ENCODE data around the gene OR8I2.
"Not testable (repeated sequence)": the region's sequence is repeated elsewhere in the genome, so short reads cannot be mapped to it uniquely, and the experiment has no call there.

The OR8I2 gene

DNA sequence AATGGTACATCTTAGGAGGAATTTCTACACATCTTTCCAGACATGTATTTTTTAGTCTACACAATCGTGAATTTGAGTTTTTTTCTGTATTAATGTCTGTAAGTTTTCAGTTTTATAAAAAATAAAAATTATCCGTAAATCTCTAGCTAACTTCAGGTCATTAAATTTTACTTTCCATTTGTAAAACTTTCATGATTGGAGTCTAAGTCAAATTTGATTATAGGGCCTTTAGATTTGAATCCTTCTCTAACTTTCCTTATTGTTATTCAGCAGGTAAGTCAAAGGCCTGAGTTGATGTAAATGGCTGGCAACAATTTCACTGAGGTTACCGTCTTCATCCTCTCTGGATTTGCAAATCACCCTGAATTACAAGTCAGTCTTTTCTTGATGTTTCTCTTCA lies at the start of gene OR8I2:
OR8I2 (plus strand) TSS at position 301 of the 400 bp plus-strand sequence; CDS start at position 301, 0 bp downstream.
- no peak for DNase-seq

DNA sequence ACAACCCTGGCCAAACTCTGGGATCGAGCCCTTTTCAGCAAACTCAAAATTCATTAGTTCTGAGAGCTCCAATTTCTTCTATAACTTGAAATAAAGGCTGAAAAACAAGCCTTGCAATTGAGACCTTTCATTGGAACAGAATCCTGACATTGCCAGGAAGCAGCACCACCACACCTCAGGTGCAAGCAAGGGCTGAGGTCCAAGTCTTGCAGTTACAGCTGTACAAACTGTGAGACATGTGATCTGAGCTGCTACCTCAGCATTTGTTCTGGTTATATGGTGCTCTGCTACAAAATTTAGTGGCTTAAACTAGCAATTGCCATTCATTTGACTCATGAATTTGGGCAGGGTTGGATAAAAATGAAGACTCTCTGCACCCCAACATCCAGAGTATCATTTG lies 47.6 kb upstream of the OR8I2 start:
- no peak for DNase-seq

DNA sequence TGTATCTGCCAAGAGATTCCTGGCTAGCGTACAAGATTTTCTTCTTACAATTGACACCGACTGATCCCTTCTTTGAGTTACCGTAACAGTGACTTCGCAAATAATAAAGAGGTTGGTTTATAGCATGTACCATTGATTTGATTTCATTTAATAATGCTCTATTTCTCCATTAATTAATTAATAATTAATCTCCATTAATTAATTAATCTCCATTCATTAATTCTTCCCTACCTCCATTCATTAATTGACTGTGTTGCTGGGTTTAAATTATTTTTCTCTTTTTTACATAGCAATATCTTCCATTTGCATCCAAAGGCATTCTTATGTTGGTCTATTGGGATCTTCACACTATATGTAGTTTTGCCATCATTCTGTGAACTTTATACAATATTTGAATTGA lies 44.6 kb upstream of the OR8I2 start:
- DNase-seq: no peak

DNA sequence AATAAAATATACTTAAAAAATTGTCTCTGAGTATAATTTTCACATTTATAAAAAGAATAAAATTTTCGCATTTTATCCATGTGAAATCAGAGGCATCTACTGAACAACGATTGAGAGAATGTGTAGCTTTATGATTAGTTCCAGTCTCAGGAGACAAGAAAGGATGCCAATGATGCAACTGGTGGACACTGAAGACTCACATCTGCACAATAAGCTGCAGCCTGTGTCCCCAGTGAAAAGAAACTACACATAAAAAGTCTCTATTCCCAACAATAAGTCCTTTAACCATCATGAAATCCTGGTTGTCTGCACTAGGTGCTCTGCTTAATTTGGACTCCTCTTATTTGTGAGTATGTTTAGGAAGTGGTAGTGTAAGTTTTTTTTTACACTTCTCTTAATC lies 43.6 kb upstream of the OR8I2 start:
- DNase-seq: no peak

DNA sequence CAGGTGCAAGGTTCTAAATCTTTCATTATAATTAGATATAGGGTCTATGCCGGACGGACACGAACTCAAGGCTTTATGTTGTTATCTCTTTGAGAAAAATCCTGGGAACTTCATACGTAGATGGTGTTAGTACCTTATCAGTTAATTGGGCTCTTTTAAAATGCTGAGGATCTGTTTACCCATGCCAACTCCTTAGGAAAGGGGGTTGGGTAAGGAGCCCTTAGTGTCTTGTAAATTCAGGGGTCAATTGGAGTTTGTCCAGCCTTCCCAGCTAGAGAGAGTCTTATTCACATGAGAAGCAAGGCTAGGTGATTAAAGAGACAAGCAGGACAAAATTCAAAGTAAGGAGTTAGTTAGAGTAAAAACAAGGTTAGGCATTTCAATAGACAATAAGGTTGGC lies 36.7 kb upstream of the OR8I2 start:
- not testable (repeated sequence) for DNase-seq

DNA sequence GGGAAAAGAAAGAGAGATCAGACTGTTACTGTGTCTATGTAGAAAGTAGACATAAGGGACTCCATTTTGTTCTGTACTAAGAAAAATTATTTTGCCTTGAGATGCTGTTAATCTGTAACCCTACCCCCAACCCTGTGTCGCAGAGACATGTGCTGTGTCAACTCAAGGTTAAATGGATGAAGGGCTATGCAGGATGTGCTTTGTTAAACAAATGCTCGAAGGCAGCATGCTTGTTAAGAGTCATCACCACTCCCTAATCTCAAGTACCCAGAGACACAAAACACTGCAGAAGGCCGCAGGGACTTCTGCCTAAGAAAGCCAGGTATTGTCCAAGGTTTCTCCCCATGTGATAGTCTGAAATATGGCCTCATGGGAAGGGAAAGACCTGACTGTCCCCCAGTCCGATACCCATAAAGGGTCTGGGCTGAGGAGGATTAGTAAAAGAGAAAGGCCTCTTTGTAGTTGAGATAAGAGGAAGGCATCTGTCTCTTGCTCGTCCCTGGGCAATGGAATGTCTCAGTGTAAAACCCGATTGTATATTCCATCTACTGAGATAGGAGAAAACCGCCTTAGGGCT lies 35.4 kb upstream of the OR8I2 start:
- not testable (repeated sequence) for DNase-seq

DNA sequence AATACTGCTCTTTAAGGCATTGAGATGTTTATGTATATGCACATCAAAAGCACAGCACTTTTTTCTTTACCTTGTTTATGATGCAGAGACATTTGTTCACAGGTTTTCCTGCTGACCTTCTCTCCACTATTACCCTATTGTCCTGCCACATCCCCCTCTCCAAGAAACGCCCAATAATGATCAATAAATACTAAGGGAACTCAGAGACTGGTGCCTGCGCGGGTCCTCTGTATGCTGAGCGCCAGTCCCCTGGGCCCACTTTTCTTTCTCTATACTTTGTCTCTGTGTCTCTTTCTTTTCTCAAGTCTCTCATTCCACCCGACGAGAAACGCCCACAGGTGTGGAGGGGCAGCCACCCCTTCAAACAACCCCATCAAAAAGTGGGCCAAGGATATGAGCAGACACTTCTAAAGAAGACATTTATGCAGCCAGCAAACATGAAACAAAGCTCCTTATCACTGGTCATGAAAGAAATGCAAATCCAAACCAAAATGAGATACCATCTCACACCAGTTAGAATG lies 34.8 kb upstream of the OR8I2 start:
- not testable (repeated sequence) for DNase-seq

DNA sequence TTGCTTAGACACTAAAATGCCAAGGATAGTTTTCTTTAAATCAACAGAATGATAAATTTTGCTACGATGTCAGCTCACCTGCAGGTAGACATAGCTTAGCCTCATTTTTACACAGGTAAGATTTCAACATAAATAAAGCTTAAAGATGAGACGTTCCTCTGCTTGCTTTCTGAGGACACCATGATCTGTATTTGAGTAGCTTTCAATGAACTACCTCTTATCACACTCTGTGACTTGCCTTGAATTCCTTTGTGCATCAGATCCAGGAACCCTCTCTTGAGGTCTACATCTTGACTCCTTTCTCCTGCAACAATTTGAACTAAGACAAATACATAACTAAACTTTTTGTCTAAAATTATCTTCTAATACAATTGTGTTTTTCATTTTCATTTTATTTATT lies 26.1 kb upstream of the OR8I2 start:
- DNase-seq: no peak

DNA sequence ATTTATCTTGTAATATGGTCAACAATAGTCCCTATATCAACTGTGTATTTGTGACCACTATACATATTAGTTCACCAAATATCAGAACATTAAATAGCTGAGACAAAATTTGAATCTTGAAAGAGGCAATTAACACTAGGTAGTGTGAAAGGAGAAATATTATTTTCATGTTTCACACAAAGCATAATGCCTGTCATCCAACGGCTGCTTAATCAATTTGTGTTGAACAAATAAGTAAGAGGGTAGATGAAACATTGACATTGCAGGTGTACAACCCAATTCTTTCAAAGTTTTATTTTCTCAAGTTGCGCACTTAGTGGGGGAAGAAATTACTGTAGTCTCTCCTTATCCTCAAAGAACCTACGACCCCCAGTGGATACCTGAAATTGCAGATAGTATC lies 3.4 kb upstream of the OR8I2 start:
- no peak for DNase-seq

DNA sequence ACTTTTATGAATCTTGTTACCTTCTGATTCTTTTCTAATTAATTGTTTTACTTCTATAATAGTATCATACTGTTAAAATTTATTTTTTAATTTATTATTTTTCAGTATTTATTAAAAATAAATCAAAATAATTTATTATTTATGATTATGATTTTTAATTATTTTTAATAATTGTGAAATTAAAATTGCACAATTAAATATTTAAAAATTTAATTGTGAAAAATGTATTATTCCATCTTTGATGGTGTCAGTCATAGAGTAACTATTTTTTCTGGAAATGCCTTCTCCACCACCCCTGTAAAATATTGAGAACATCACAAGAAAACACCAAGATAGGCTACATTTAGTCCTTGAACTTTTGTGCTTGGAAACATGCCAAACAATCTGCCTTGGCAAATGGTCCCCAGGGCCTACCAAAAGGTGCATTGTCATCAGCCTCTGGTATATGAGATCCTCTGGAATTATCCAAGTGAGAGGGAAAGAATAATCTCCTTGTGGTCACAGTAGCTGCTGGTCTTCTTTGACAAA lies 10.2 kb downstream of the OR8I2 start, which contains the start of gene OR8H2:
OR8H2 (plus strand) TSS at position 478 of the 528 bp plus-strand sequence. CDS start 1,356 bp downstream, outside the sequence.
- no peak for DNase-seq

DNA sequence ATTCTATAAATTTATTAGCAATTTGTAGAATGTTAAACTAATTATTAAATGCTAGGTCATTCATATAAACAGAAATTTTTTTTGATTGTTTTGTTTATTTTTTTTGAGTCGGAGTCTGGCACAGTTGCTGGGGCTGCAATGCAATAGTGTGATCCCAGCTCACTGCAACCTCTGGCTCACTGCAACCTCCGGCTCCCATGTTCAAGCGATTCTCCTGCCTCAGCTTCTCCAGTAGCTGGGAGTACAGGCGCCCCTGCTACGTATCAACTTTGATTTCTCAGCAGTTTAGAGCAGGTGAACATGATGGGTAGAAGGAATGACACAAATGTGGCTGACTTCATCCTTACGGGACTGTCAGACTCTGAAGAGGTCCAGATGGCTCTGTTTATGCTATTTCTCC lies 29.0 kb downstream of the OR8I2 start, which contains the start of gene OR8H3:
OR8H3 (plus strand) TSS at position 301 of the 400 bp plus-strand sequence; CDS start at position 301, 0 bp downstream.
- no peak for DNase-seq

DNA sequence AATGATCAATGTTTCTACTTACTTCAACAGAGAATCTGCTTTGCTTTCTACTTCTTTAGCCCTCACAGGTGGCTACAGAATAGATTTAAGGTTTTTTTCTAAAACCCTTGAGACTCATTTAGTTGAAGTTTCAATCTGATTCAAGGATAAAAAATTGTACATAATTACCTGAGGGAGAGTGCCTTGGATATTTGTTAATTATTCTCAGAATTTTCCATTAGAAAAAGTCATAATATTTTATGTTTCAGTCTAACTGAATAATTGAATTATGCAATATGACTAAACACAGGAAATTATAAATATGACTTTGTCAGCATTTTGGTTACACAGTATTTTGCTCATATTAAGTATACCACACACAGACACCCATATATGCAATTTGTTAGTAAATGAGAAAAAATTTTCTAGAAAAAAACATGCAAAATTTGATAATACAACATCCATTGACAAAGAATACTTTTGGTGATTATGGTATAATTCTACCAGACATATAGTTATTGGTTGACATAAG lies 47.1 kb downstream of the OR8I2 start, which contains the start of gene OR8J3:
OR8J3 (minus strand) TSS at position 51 of the 511 bp plus-strand sequence. CDS start 2,483 bp downstream, outside the sequence.
- DNase-seq: no peak

DNA sequence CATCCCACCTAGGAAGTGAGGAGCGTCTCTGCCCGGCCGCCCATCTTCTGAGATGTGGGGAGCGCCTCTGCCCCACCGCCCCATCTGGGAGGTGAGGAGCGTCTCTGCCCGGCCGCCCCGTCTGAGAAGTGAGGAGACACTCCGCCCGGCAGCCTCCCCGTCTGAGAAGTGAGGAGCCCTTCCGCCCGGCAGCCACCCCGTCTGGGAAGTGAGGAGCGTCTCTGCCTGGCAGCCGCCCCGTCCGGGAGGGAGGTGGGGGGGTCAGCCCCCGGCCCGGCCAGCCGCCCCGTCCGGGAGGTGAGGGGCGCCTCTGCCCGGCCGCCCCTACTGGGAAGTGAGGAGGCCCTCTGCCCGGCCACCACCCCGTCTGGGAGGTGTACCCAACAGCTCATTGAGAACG lies 50.6 kb downstream of the OR8I2 start:
- DNase-seq: not testable (repeated sequence)

Measured in cerebellar nuclear complex (tissue), 1 donor.